Chondrocyte (in vitro differentiated cells): ENCODE measurements around the gene PLXNA4. TPM values are rescaled to one million over a fixed set of nuclear protein-coding genes. Genes with fewer than 3 reads are reported as not detected.

Experiments
- DNase-seq: peaks from one replicate; pipeline ENCODE4 v3.0.0; 2021; ENCODE audit warnings: mixed read lengths, low spot score
- H3K27ac Mint-ChIP-seq: one replicate; pipeline ENCODE4 v1.8.0; 2021; ENCODE audit warnings: mild to moderate bottlenecking, moderate library complexity, mixed read lengths; ENCODE audit not compliant: unreplicated experiment
- H3K27me3 Mint-ChIP-seq: 2 replicates; pipeline ENCODE4 v1.8.0; 2021; ENCODE audit warnings: low read depth, mixed read lengths
- H3K36me3 Mint-ChIP-seq: 2 replicates; pipeline ENCODE4 v1.8.0; 2021; ENCODE audit warnings: low read depth, mixed read lengths
- H3K4me1 Mint-ChIP-seq: 2 replicates; pipeline ENCODE4 v1.8.0; 2021; ENCODE audit warnings: low read depth, mild to moderate bottlenecking, mixed read lengths
- H3K4me3 Mint-ChIP-seq: one replicate; pipeline ENCODE4 v1.8.0; 2021; ENCODE audit warnings: mild to moderate bottlenecking, moderate library complexity, mixed read lengths; ENCODE audit not compliant: unreplicated experiment
- H3K9me3 Mint-ChIP-seq: 2 replicates; pipeline ENCODE4 v1.8.0; 2021; ENCODE audit warnings: low read depth, mixed read lengths
- CTCF ChIP-seq: fragments of 200-600 bp; sonication (generic); IDR thresholded peaks from 2 replicates; pipeline ENCODE4 v1.5.0; 2021; ENCODE audit warnings: antibody characterized with exemption, mild to moderate bottlenecking, moderate library complexity
- total RNA-seq: library from RNA; stranded (reverse); gene quantifications from 3 replicates; pipeline ENCODE4 v1.2.1, GENCODE V29; 2021

Gene PLXNA4
- total RNA-seq, 1 donor from 2014 or later: 11.3 TPM

- Mint-ChIP-seq H3K27ac (no peak overlapping the region), H3K4me3 (no peak overlapping the region), H3K36me3 (no peaks in the 10 kb centered on the region), H3K27me3 (no peaks in the 10 kb centered on the region), H3K9me3 (no peaks in the 10 kb centered on the region), H3K4me1 (peaks cover 13% of the 10 kb centered on the region)
- TF ChIP-seq CTCF: no peak
- no peak for DNase-seq
Observed at GRCh38 chr7:132073920-132074589, 502.2 kb downstream of the PLXNA4 start.
